GM12864 (cell line): ENCODE results near the gene PCSK7.
"Not testable (repeated sequence)": the region's sequence is repeated elsewhere in the genome, so short reads cannot be mapped to it uniquely, and the experiment has no call there.

Experiments used
- DNase-seq: peaks from one replicate; pipeline ENCODE4 v3.0.0-alpha.2; 2011; ENCODE audit warnings: low read depth
- H3K4me3 ChIP-seq: 2 replicates; pipeline ENCODE4 v1.5.1; 2011; ENCODE audit warnings: mild to moderate bottlenecking, low read depth, low read length, control low read depth
- CTCF ChIP-seq: IDR thresholded peaks from 2 replicates; pipeline ENCODE4 v1.5.1; 2011; ENCODE audit warnings: low read depth, mild to moderate bottlenecking, moderate library complexity, low read length, control low read depth, inconsistent platforms; ENCODE audit errors: missing control alignments

The PCSK7 gene

GRCh38 chr11:117212697-117213355 is 19.0 kb downstream of the PCSK7 start:
- no peak for DNase-seq
- no peak overlapping the region for H3K4me3 ChIP-seq
- no peak for TF ChIP-seq CTCF

- no peak overlapping the region for H3K4me3 ChIP-seq
- no peak for DNase-seq
- TF ChIP-seq CTCF = no peak
Measured at GRCh38 chr11:117210620-117211019, 21.3 kb downstream of the PCSK7 start.

GRCh38 chr11:117209351-117210125 is 22.3 kb downstream of the PCSK7 start:
- DNase-seq = not testable (repeated sequence)

GRCh38 chr11:117208710-117209109 is 23.2 kb downstream of the PCSK7 start:
- not testable (repeated sequence) for DNase-seq, H3K4me3 ChIP-seq

More at GRCh38 chr11:117209351-117210125, 22.3 kb downstream of the PCSK7 start:
- not testable (repeated sequence) for H3K4me3 ChIP-seq

DNA sequence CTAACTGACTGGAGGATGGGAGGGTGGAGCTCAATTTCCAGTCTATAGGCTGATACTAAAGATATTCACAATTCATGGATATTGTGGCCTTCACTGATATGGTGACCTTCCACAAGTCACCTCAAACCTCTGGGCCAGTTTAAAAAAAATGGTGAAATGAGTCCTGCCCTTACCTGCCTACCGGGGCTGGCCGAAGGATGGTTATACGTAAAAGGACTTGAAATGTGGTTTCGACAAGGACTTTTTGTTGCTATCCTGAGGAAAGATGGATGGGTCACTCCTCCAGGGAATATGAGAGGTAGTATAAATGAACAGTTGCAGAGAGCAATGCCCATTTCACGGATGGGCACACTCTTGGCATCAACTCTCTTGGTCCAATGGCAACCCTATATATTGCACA is 24.4 kb downstream of the PCSK7 start:
- not testable (repeated sequence) for H3K4me3 ChIP-seq, DNase-seq

DNA sequence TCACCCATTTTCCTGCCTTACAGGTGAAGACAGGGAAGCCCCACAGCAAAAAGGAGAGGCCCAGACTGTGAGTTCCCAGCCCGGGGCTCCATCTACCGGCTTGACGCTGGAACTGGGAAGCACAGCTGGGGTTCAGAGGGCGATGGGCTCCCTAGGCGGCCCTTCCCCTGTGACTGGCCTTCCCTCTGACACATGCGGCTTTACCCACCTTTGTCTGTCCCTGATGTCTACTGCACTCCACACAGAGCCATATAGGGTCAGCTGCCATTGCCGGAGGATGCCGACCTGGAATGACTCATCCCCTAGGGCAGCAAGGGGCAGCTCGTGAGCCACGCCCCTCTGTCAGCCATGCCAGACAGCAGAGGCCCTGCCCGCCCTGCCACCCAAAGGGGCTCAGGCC is 25.0 kb downstream of the PCSK7 start:
- DNase-seq, H3K4me3 ChIP-seq: not testable (repeated sequence)

DNA sequence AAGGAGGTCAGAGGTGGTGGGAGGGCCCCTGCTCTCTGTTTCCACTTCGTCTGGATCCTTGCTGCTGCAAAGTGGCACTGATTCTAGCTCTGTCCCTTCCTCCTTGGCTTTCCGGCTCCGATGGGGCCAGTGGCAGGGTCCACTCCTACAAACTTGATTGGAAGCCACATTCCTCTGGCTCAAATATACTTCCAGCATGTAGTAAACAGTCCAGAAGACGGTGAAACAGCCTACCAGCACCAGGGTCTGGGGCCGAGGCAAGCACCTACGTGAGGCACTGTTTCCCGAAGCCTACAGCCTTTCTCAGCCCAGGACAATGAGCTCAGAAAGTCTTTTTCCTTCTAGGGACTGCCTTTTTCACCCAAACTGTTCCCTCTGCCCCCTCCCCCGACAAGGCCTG is 25.8 kb downstream of the PCSK7 start:
- H3K4me3 ChIP-seq, DNase-seq: not testable (repeated sequence)

GRCh38 chr11:117205211-117205818 is 26.6 kb downstream of the PCSK7 start:
- no peak overlapping the region for H3K4me3 ChIP-seq
- no peak for TF ChIP-seq CTCF
- DNase-seq = no peak

DNA sequence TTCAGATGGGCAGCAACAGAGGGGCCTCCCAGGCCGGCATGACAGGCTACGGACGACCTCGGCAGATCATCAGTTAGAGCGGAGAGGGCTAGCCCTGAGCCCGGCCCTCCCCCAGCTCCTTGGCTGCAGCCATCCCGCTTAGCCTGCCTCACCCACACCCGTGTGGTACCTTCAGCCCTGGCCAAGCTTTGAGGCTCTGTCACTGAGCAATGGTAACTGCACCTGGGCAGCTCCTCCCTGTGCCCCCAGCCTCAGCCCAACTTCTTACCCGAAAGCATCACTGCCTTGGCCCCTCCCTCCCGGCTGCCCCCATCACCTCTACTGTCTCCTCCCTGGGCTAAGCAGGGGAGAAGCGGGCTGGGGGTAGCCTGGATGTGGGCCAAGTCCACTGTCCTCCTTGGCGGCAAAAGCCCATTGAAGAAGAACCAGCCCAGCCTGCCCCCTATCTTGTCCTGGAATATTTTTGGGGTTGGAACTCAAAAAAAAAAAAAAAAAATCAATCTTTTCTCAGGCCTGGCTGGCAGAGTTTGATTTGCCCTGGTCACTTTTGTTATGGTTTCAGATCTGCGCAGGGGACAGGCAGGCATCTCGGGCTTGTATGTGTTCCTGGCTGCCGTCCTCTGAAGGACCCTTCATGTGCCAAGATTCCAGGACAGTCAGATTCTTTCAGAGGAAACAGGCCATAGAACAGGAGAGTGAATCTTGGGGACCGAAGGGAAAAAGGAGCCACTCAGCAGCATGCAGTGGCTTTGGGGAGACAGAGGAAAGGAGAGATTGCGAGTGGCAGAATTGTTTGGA is 27.4 kb downstream of the PCSK7 start:
- DNase-seq = no peak
- no peak for TF ChIP-seq CTCF
- H3K4me3 ChIP-seq = no peak overlapping the region
